Prostate gland (tissue), 2 donors: ENCODE data around the gene SERINC1.

Experiments
- POLR2A ChIP-seq: fragments of 450-650 bp; IDR thresholded peaks from one replicate; pipeline ENCODE4 v1.6.1; 2016; ENCODE audit warnings: antibody characterized with exemption, mild to moderate bottlenecking
- POLR2AphosphoS5 ChIP-seq: sonication (generic); formaldehyde crosslinking; IDR thresholded peaks from one replicate; pipeline ENCODE4 v1.6.1; 2017; ENCODE audit warnings: antibody characterized with exemption
- TF ChIP-seq, protein P1 (sequence below), 4 experiments: fragments of 200-600 bp in 2 of 4; fragments of 450-650 bp in 2 of 4; sonication (generic) in 2 of 4; IDR thresholded peaks; 1 replicate in 3 of 4; 2 replicates in 1 of 4; pipeline ENCODE4 v1.5.1; 2016 to 2019; ENCODE audit warnings: antibody characterized with exemption in 4 of 4, mild to moderate bottlenecking in 2 of 4, moderate library complexity in 2 of 4

DNA sequence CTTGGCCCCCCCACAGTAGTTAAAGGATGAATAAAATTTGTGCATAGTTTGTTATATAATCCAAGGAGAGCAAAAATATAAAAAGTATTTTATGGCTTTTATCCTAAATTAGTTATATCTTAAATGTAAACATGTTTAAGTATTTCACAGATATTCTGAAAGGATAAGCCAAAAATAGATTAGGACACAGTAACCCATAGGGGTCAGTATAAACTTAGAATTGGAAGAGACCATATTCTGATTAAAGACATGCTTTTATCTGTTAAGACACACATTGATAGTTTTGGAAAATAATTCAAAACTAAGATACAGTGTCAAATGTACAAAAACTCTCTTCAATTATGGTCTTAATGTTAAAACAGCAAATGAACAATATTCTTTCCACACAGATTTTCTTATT lies 4.5 kb upstream of the SERINC1 start:
- TF ChIP-seq, protein P1, sequence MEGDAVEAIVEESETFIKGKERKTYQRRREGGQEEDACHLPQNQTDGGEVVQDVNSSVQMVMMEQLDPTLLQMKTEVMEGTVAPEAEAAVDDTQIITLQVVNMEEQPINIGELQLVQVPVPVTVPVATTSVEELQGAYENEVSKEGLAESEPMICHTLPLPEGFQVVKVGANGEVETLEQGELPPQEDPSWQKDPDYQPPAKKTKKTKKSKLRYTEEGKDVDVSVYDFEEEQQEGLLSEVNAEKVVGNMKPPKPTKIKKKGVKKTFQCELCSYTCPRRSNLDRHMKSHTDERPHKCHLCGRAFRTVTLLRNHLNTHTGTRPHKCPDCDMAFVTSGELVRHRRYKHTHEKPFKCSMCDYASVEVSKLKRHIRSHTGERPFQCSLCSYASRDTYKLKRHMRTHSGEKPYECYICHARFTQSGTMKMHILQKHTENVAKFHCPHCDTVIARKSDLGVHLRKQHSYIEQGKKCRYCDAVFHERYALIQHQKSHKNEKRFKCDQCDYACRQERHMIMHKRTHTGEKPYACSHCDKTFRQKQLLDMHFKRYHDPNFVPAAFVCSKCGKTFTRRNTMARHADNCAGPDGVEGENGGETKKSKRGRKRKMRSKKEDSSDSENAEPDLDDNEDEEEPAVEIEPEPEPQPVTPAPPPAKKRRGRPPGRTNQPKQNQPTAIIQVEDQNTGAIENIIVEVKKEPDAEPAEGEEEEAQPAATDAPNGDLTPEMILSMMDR (IDR thresholded peaks at IDR 0.05), result peak in 2 of 4 experiments; percentile 19
- TF ChIP-seq POLR2AphosphoS5 (no peak), POLR2A (no peak)
